Uterus (tissue), 4 donors: Measurements from ENCODE around the gene SCN8A. TPM values are rescaled to one million over a fixed set of nuclear protein-coding genes. Genes with fewer than 3 reads are reported as not detected.

Experiments used
- DNase-seq, 2 donors: peaks; one replicate each; pipeline ENCODE4 v3.0.0-alpha.2; 2019 to 2020
- H3K27ac ChIP-seq, 2 donors: fragments of 200-600 bp; sonication (generic); 1 replicate in 1 of 2; 2 replicates in 1 of 2; pipeline ENCODE4 v1.5.1; 2016 to 2018
- H3K27me3 ChIP-seq, 2 donors: fragments of 200-600 bp; sonication (generic); one replicate each; pipeline ENCODE4 v1.5.1; 2018 to 2019; ENCODE audit warnings: control low read depth in 1 of 2
- H3K36me3 ChIP-seq, 2 donors: fragments of 200-600 bp; sonication (generic); one replicate each; pipeline ENCODE4 v1.5.1; 2019; ENCODE audit warnings: control low read depth in 1 of 2
- H3K4me1 ChIP-seq, 2 donors: fragments of 200-600 bp; sonication (generic); one replicate each; pipeline ENCODE4 v1.5.1; 2018 to 2019; ENCODE audit warnings: control low read depth in 1 of 2
- H3K4me3 ChIP-seq, 2 donors: fragments of 200-600 bp; sonication (generic); 1 replicate in 1 of 2; 2 replicates in 1 of 2; pipeline ENCODE4 v1.5.1; 2018 to 2019; ENCODE audit warnings: mild to moderate bottlenecking in 1 of 2
- H3K9me3 ChIP-seq, 2 donors: fragments of 200-600 bp; sonication (generic); one replicate each; pipeline ENCODE4 v1.5.1; 2019; ENCODE audit warnings: control low read depth in 1 of 2
- POLR2A ChIP-seq, 2 donors: fragments of 450-650 bp; IDR thresholded peaks; one replicate each; pipeline ENCODE4 v1.6.1; 2016; ENCODE audit warnings: antibody characterized with exemption in 2 of 2, mild to moderate bottlenecking in 1 of 2, moderate library complexity in 1 of 2
- intact Hi-C: fragments of 100-400 bp; cut with DNase I; formaldehyde crosslinking; loops from one replicate; pipeline ENCODE4 v1.15.1; 2023; ENCODE audit warnings: low total_unique reads
- total RNA-seq, 4 donors: library from RNA; depleted of rRNA in 3 of 4; stranded (reverse); fragments of >200 nt in 3 of 4; gene quantifications; one replicate each; pipeline versions ENCODE4 v1.1.0 to v1.2.4, GENCODE V29; 2014 to 2023
- TF ChIP-seq, protein P1 (sequence below), 4 experiments: fragments of 200-600 bp in 2 of 4; fragments of 450-650 bp in 2 of 4; sonication (generic) in 2 of 4; IDR thresholded peaks; one replicate each; pipeline ENCODE4 v1.5.1; 2016 to 2019; ENCODE audit warnings: antibody characterized with exemption in 4 of 4, mild to moderate bottlenecking in 2 of 4, moderate library complexity in 1 of 4
- donor health status: DM: yes; HTN: yes; CAD: no.

SCN8A gene
- total RNA-seq, 4 donors from 2014 or later = 1.3 to 6.7 (median 3.0) TPM; not detected in 1

DNA sequence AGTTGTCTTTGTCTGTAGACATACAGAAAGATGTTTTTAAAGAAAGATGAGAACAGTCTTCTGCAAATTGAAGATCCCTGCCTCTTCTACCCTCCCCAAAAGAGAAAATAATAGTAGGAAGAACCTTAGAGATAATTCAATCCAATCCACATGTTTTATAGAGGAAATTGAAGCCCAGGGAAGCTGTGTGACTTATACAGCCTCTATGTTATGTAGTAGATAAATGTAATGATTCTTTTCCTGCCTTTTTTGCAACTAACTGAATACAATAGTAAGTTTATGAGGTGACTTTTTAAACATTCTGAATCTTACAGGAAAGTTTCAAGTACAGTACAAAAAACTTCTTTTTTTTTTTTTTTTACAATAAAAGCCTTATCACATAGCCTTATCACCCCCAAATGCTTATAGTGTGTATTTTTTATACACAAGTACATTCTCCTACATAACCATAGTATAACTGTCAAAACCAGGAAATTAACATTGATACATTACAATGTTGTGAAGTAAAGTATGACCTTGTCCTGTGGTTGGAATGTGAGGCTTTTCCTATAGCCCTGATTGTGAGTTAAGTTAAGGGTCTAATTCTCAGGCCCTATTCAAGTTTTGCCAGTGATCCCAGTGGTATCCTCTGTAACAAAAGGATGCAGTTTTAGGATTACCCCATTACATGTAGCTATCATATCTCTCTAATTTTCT lies 163.1 kb downstream of the SCN8A start:
- Histone ChIP-seq H3K27me3 (no peaks in the 10 kb centered on the region), H3K4me3 (no peak overlapping the region), H3K36me3 (no peaks in the 10 kb centered on the region), H3K4me1 (no peaks in the 10 kb centered on the region), H3K9me3 (no peaks in the 10 kb centered on the region), H3K27ac (no peak overlapping the region)
- no peak for TF ChIP-seq POLR2A (IDR thresholded peaks at IDR 0.05)
- TF ChIP-seq, protein P1, sequence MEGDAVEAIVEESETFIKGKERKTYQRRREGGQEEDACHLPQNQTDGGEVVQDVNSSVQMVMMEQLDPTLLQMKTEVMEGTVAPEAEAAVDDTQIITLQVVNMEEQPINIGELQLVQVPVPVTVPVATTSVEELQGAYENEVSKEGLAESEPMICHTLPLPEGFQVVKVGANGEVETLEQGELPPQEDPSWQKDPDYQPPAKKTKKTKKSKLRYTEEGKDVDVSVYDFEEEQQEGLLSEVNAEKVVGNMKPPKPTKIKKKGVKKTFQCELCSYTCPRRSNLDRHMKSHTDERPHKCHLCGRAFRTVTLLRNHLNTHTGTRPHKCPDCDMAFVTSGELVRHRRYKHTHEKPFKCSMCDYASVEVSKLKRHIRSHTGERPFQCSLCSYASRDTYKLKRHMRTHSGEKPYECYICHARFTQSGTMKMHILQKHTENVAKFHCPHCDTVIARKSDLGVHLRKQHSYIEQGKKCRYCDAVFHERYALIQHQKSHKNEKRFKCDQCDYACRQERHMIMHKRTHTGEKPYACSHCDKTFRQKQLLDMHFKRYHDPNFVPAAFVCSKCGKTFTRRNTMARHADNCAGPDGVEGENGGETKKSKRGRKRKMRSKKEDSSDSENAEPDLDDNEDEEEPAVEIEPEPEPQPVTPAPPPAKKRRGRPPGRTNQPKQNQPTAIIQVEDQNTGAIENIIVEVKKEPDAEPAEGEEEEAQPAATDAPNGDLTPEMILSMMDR (IDR thresholded peaks at IDR 0.05) = no peak
- no peak for DNase-seq
- intact Hi-C loops = no loop called here

DNA sequence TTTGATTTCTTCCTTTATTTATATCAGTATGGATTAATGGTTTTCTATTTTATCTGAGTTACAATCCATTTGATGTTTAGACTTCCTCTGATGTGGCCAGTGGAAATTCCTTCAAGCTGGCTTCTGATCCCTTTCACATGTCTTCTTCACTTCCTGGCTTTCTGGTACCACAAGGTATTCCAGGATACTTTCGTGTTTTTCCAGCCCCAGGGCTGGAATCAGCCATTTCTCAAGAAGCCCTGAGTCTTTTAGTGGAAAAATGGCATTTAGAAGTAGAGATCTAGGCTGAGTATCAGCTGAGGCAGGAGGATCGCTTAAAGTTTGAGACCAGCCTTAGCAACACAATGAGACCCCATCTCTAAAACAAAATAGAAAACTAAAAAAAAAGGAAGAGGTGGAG lies 164.2 kb downstream of the SCN8A start:
- Histone ChIP-seq H3K9me3 (no peaks in the 10 kb centered on the region), H3K27me3 (no peaks in the 10 kb centered on the region), H3K27ac (no peak overlapping the region), H3K4me1 (no peaks in the 10 kb centered on the region), H3K36me3 (no peaks in the 10 kb centered on the region), H3K4me3 (no peak overlapping the region)
- intact Hi-C loops = no loop called here
- no peak for DNase-seq
- TF ChIP-seq, protein P1 (IDR thresholded peaks at IDR 0.05) = no peak
- TF ChIP-seq POLR2A (IDR thresholded peaks at IDR 0.05) = no peak

DNA sequence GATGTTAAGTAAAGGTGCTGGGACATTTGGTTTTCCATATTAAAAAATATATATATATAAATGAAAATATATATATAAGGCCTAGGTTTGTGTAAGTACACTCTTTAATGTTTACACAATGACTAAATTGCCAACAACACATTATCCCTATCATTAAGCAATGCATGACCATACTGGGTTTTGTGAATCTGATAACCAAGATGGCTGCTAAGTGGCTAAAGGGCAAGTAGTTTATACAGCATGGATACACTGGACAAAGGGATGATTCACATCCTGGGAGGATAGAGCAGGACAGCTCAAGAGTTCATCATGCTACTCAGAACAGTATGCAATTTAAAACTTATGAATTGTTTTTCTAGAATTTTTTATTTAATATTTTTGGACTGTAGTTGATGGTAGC lies 168.1 kb downstream of the SCN8A start:
- no peak overlapping the region for H3K27ac ChIP-seq

DNA sequence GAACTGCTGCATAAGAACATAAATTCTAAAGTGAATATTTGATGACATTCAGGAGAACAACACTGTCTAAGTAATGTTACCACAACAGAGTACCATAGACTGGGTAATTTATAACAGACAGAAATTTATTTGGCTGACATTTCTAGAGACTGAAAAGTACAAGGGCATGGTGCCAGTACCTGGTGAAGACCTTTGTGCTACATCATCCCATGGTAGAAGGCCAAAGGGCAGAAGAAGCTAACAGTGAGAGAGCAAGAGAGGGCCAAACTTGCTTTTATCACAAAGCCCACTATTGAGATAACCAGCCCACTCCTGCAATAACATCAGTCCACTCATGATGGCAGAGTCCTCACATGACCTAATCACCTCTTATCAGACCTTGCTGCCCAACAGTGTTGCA lies 168.7 kb downstream of the SCN8A start:
- no peak for TF ChIP-seq POLR2A (IDR thresholded peaks at IDR 0.05)
- TF ChIP-seq, protein P1 (IDR thresholded peaks at IDR 0.05) = no peak
- intact Hi-C loops = no loop called here
- no peaks in the 10 kb centered on the region for H3K4me1 ChIP-seq
- no peak overlapping the region for H3K27ac ChIP-seq
- no peaks in the 10 kb centered on the region for H3K36me3 ChIP-seq
- H3K27me3 ChIP-seq = no peaks in the 10 kb centered on the region
- no peak for DNase-seq
- no peak overlapping the region for H3K4me3 ChIP-seq
- H3K9me3 ChIP-seq = no peaks in the 10 kb centered on the region

More for the DNA sequence above, 168.1 kb downstream of the SCN8A start:
- Histone ChIP-seq H3K36me3 (no peaks in the 10 kb centered on the region), H3K4me1 (no peaks in the 10 kb centered on the region), H3K27me3 (no peaks in the 10 kb centered on the region), H3K9me3 (no peaks in the 10 kb centered on the region), H3K4me3 (no peak overlapping the region)
- intact Hi-C loops = no loop called here
- no peak for DNase-seq
- TF ChIP-seq, protein P1 (IDR thresholded peaks at IDR 0.05) = no peak

DNA sequence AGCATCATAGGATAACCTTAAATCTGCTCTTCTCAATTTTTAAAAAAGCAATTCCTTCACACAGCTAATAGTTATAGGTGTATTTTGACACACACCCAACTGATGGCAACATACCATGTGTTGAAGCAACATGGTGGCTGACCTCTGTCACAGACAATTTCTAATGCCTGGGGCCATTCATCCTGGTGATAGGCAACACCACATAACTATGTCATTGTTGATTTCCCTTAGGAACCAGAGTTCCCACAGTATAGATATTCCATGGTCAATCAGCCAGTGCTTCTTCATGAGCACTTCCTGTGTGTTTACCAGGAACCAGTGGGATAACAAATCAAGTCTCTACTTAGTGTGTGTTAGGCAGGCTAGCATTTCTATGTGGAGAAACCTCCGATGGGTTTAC lies 169.2 kb downstream of the SCN8A start:
- intact Hi-C loops = no loop called here
- Histone ChIP-seq H3K9me3 (no peaks in the 10 kb centered on the region), H3K4me1 (no peaks in the 10 kb centered on the region), H3K4me3 (no peak overlapping the region), H3K36me3 (no peaks in the 10 kb centered on the region), H3K27ac (no peak overlapping the region), H3K27me3 (no peaks in the 10 kb centered on the region)
- no peak for DNase-seq
- no peak for TF ChIP-seq POLR2A (IDR thresholded peaks at IDR 0.05)
- TF ChIP-seq, protein P1 (IDR thresholded peaks at IDR 0.05) = no peak
